HG02571 (cell line): ENCODE data around the gene NEURL1.

ENCODE experiments used
- ATAC-seq: cut with Tn5 transposase; IDR thresholded peaks from one replicate; pipeline ENCODE4 v1.9.1; 2021; ENCODE audit warnings: mild to moderate bottlenecking, moderate library complexity; ENCODE audit not compliant: unreplicated experiment

NEURL1 gene

GRCh38 chr10:103543617-103544525 is 50.4 kb downstream of the NEURL1 start:
- no peak for ATAC-seq

DNA sequence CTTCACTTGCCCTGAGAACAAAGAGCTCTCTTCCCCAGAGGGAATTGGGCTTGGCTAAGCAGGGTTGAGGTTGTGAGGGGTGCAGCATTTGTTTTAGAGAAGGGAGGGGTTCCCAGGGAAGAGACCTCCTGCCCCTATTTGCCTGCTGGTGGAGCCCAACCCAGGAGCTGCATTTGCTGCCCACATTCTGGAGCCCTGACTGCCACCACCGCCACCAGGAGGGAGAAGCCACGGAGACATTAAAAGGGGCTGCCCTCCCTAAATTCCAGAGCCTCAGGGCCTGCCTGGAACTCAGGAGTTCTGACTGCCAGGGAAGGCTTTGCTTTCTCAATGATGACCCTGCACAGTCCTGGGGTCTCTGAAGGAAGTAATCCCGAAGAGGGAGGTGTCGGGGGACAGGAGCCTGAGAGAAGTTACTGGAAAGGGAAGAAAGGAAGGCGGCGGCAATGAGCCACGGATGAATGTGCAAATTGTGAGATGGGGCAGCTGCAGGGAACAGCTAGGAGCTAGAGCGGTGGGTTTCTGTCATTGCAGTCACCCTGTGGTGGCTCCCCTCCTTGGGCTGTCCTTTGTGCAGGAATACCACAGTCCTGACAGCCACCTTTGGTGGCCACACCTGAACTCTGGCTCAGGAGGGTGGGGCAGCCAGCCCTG is 51.3 kb downstream of the NEURL1 start:
- ATAC-seq: no peak

DNA sequence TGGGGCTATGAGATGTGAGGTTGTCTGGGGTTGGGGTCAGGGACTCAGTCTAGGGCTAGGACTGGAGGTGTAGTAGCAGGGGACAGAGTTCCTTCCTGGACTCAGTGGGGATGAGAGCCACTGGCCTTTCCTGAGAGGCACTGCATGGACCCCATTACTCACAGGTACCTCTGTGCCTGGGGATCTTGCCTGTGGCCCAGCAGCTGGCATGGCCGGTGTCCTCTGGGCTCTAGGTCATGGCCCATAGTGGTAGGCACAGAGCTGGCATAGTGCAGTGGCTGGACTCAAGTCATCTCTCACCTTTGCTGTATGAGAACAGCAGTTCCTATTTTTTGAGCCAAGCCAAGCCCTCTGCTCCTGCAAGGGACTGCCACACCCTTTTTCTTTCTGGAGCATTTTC is 51.9 kb downstream of the NEURL1 start:
- no peak for ATAC-seq

DNA sequence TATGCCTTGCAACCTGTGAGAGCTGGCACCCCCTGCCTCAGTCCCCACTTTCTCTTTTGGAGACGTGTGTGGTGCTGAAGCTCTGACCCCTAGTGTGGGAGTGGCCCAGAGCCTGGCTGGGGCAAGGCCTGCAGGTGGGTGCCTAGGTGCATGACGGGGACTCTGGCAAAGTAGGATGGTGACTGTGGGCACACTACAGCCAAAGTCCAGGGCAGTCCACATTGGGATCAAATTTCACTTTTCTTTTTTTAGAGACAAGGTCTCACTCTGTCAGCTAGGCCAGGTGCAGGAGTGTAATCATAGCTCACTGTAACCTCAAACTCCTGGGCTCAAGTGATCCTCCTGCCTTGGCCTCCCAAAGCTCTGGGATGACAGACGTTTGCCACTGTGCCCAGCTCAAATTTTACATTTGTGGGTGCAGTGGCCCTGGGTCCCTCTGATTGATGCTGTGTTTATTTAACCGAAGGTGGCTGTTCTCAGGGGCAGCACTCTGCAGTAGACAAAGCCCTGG is 52.3 kb downstream of the NEURL1 start:
- ATAC-seq: no peak

DNA sequence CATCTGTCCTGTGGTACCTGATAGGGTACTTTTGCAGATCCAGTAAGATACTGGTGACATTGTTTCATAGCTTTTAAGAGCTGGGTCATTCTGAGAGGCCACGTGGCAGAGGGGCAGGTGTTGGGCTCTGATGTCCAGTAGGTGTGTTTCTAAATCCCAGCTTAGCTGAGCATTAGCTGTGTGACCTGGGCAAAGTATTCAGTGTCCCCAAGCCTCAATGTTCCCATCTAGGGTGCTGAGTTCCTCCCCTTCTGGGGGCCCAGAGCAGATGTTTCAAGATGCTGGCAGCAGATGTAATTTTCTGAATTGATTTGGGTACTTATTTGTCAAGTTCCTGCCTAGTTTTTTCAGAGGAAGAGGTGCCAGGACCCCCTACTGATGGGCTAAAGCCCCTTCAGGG is 52.9 kb downstream of the NEURL1 start:
- ATAC-seq: no peak

- no peak for ATAC-seq
These were observed 54.0 kb downstream of the NEURL1 start for GRCh38 chr10:103547391-103547946.

GRCh38 chr10:103548006-103548405 is 54.5 kb downstream of the NEURL1 start:
- no peak for ATAC-seq

DNA sequence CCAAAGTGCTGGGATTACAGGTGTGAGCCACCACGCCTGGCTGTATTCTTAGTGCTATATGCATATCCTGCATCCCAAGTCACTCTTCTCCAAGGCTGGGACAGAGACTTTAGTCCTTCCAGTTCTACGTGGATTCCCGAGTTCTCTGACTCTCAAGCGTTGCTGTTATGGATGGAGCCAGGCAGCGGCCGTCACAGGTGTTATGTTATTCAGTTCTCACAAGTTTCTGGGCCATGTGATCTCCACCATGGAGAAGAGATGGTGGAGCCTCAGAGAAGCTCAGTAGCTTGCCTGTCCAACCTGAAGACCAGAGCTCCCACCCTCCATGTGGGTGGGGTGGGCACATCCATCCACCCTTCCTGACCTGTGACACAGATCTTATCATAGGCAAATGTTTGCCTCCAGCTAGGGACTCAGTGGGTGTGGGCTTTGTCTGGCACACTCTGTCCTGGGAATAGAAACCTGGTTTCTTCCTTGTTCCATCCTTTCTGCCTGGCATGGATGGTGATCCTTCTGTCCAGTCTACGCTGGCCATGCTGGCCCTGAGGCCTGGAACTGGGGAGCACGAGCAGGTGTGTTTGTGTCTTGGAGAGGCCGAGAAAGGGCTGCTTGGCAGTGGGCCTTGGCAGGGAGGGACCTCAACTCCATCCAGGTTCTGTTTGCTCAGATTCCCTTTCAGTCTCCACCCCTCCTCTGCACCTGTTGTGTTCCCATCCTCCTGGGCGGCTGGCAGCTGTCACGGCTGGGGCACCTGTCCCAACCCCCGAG is 55.3 kb downstream of the NEURL1 start:
- ATAC-seq: no peak

DNA sequence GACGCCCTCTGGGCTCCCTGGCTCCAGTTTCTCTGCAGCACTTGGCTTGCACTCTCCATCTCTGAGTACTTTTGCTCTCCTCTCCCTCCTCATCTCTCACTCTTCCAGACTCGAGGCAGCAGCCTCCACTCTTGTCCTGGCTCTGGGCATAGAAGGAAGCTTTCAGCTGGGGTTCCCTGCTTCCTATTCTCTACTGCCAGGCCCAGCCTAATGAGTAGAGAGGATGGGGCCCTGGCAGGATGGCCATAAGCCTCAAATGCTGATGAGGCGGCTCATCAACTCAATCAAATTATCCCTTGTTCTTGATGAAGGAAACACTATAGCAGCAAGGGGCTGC is 55.8 kb downstream of the NEURL1 start:
- ATAC-seq: no peak

GRCh38 chr10:103550229-103550628 is 56.7 kb downstream of the NEURL1 start:
- ATAC-seq: no peak

DNA sequence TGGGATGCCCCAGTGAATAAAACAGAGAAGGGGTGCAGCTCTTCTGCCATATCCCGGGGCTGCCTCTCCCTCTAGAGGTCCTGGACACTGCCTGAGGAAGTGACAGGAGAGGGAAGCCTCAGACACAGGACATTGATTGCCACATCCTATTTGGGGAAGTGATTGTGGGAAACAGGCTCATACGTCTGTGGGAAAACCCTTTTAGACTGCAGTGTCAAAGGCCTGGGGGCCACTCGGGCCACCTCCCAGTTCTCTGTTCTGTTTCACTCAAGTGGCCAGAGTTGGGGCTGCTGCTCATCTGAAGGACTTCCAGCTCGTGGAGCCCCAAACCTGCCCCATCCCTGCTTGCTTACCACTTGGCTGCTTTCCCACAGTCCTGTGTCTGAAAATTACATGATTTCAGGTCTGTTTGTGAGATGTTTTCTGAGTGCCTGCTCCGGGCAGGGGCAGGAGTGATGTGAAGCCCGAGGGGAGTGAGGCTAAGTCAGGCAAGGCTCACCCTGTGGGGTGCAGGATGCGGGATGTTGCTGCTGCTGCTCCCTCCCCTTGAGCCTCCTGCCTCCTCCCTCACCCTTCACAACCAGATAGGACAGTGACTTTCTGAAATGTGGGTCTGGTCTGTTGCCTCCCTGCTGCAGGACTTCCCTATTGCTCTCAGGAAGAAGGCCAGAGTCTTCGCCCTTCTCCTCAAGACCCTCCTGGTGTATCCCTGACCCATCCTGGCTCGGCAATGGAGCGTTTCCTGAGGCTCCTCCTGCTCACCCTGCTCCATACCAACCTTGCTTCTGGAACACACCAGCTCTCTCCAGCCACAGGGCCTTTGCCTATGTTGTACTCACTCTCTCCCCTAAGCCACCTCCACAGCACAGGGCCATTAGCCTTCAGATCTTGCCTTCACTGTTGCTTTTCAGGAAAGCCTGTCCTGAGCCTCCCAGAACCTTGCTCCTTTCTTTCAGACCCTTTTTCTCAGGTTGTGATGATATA is 58.4 kb downstream of the NEURL1 start:
- ATAC-seq: no peak

DNA sequence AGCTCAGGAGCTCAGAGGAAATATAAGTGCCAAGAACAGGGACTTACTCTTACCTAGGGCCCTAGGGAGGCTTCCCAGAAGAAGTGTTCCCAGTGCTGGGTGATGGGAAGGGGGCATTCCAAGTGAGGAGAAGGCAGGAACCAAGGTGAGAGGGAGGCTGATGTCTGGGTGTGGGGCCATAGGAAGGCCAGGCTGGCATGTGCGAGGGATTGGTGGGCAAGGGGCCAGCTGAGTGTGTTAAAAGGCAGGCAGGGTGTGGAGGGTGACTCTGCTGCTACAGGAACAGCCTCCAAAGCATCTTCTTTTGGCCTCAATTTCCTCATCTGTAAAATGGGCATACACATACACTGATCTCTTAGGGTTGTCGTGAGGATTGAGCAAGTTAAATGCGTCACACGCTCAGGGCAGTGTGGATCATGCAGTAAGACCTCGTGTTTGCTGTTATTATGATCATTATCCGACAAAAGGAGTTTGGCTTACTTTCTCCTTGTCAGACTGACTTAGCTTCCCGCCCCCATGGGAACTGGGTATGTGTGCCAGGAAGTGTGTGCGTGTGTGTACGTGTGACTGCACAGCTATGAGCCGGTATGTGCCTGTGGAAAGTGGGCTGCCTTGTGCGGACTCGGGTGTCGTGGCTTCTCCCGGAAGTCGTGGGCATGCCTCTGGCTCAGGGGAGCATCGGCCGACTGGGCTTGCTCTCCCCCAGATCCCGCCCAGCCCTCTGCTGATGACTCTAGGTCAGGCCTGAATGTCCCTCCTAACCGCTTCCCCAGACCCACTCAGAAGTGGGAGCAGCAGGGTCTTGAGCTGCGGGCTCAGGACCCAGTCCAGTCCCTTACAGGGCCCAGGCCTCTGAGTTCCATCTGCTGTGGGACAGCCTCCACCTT is 59.6 kb downstream of the NEURL1 start:
- no peak for ATAC-seq

DNA sequence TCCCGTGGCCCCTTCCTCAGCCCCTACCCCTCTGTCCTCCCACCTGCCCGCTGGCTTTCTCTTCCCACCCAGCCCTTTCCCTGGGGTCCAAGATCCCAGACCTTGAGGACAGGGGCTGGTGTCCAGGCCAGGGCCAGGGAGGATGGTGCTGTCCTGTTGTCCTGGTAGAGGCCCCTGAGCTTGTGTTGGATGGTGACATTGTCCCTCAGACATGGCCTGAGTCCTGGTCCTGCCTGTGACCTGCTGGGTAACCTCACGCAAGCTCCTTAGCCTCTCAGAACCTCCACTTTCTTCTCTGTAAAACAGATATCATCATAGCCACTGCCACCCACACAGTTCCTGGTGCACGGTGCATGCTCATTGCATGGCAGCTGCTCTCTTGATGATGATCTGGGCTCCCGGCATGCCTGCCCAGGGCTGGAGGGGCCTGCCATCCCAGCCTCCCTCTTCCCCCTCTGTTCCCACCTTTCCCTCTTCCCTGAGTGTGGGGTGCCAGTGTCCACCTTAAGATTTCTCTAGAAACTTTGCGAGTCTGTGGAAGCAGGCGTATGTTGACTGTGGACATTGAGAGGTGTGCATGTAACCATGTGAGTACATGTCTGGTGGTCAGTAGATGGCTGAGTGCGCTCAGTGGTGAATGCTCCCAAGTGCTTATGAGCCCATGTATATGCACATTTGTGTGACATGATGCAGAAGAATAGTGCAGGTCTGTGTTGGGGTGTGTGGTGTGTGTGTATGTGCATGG is 60.4 kb downstream of the NEURL1 start:
- ATAC-seq: no peak

DNA sequence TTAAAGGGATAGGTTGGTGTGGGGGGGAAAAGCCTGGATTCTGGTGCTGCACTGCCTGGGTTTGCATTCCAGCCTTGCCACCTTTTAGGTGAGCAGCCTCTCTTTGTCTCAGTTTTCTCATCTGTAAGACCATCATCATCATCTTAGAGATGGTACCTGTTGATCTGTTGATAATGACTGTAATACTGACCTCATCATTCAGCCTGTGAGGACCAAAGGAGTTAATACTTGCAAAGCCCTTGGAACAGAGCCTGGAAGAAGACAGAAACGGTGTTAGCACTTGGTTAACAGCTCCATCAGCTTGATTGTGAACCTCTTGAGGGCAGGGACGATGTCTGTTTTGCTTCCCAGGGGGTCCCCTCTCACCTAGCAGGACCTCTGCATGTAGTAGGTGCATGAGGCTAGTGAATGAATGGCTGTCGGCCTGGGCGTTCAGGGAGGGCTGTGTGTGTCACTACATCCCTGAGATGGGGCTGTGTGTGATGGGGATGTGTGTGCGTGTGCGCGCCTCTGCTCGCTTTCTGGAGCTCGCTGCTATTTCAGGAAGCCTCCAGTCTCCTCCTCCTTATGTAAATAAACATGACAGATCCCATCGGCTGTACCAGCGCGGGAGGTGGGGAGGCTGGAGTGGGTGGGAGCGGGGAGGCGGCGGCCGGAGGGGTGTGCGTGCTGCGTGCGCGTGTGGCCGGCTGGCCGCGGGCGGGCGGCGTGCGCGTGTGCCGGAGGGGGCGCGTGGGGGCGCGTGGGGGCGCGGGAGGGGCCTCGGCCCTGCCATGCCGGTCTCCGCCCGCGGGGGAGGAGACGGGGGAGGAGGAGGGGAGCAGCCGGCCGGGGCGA is 61.2 kb downstream of the NEURL1 start:
- no peak for ATAC-seq

- no peak for ATAC-seq
These were observed 61.8 kb downstream of the NEURL1 start for GRCh38 chr10:103555325-103555649.

DNA sequence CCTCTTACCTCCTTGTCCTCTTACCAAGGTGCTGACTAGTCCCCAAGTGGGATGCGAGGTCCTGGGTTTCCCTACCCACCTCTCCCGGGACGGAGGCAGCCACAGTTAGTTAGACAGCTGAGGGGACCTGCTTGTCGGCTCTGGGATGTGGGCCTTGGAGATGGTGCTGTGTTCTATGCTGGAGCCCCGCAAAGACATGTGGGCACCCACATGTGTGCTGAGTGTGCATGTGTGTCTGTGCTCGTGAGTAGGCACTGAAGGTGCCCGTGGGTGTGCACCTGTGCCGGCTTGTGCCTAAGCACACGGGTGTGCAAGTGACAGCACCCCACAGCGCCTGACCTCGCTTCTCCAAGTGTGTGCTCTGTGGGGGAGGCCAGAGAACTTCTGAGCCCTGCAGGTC is 62.2 kb downstream of the NEURL1 start:
- ATAC-seq: no peak

DNA sequence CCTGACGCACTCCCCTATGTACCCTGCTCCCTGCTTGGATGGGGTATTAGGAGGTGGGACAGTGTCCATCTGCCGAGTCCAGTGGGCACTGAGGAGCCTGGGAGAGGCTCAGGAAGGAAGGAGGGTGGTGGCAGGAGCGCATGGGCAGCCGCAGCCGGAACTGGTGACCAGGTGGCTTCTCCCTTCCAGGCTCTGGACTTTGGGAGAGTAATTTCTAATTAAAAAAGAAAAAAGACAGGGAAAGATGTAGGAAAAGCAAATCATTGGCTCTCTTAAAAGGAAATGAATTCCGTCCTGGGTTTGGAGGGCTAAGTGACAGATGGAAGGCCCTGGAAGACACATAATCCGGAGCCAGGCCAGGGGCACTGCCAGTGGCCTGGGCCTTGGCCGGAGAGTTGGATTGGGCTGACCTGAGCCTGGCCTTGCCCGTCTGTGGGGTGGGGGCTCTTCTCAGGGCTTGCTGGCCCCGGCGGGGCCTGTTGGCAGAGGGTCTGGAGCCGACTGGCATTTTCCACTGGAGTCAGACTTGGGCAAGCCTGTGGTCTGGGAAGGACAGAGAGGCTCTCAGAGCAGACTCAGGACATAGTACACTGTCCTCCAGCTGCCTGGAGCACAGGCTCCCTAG is 63.0 kb downstream of the NEURL1 start:
- ATAC-seq: no peak
